IPS-15b (cell line): Measurements from ENCODE around the gene FNIP1.
"Not testable (repeated sequence)": the region's sequence is repeated elsewhere in the genome, so short reads cannot be mapped to it uniquely, and the experiment has no call there.

Experiments used
- H3K27me3 ChIP-seq: one replicate; pipeline ENCODE4 v1.6.1; 2013; ENCODE audit warnings: low read length; ENCODE audit not compliant: control insufficient read depth, insufficient read depth
- H3K36me3 ChIP-seq: one replicate; pipeline ENCODE4 v1.6.1; 2013; ENCODE audit warnings: low read length; ENCODE audit not compliant: control insufficient read depth, insufficient read depth
- H3K4me1 ChIP-seq: one replicate; pipeline ENCODE4 v1.6.1; 2013; ENCODE audit warnings: mild to moderate bottlenecking, low read length; ENCODE audit not compliant: control insufficient read depth, insufficient read depth
- H3K4me3 ChIP-seq: one replicate; pipeline ENCODE4 v1.5.1; 2013; ENCODE audit warnings: low read depth, low read length
- H3K9ac ChIP-seq: one replicate; pipeline ENCODE4 v1.6.1; 2013; ENCODE audit warnings: low read depth, mild to moderate bottlenecking, low read length
- H3K9me3 ChIP-seq: one replicate; pipeline ENCODE4 v1.6.1; 2013; ENCODE audit warnings: mild to moderate bottlenecking, low read length; ENCODE audit not compliant: control insufficient read depth, insufficient read depth

Gene FNIP1

GRCh38 chr5:131783874-131784273 is 12.9 kb downstream of the FNIP1 start:
- H3K4me3 ChIP-seq: no peak overlapping the region
- H3K4me1 ChIP-seq: no peaks in the 10 kb centered on the region
- H3K9ac ChIP-seq: no peak overlapping the region
- no peaks in the 10 kb centered on the region for H3K9me3 ChIP-seq
- H3K27me3 ChIP-seq: no peaks in the 10 kb centered on the region
- no peaks in the 10 kb centered on the region for H3K36me3 ChIP-seq

GRCh38 chr5:131783357-131783756 is 13.5 kb downstream of the FNIP1 start:
- H3K27me3 ChIP-seq: no peaks in the 10 kb centered on the region
- no peak overlapping the region for H3K9ac ChIP-seq
- H3K4me3 ChIP-seq: no peak overlapping the region
- H3K36me3 ChIP-seq: no peaks in the 10 kb centered on the region
- no peaks in the 10 kb centered on the region for H3K9me3 ChIP-seq
- H3K4me1 ChIP-seq: no peaks in the 10 kb centered on the region

GRCh38 chr5:131782717-131783116 is 14.1 kb downstream of the FNIP1 start:
- Histone ChIP-seq H3K4me3 (no peak overlapping the region), H3K4me1 (no peaks in the 10 kb centered on the region)

GRCh38 chr5:131778141-131778540 is 18.7 kb downstream of the FNIP1 start:
- H3K9ac ChIP-seq, H3K36me3 ChIP-seq, H3K4me1 ChIP-seq, H3K4me3 ChIP-seq, H3K9me3 ChIP-seq, H3K27me3 ChIP-seq: not testable (repeated sequence)

More at GRCh38 chr5:131782717-131783116, 14.1 kb downstream of the FNIP1 start:
- H3K9ac ChIP-seq: no peak overlapping the region
- no peaks in the 10 kb centered on the region for H3K36me3 ChIP-seq
- H3K27me3 ChIP-seq: no peaks in the 10 kb centered on the region
- no peaks in the 10 kb centered on the region for H3K9me3 ChIP-seq

GRCh38 chr5:131776450-131776849 is 20.4 kb downstream of the FNIP1 start:
- no peak overlapping the region for H3K4me3 ChIP-seq
- H3K27me3 ChIP-seq: no peaks in the 10 kb centered on the region
- no peaks in the 10 kb centered on the region for H3K4me1 ChIP-seq
- no peaks in the 10 kb centered on the region for H3K36me3 ChIP-seq
- H3K9ac ChIP-seq: no peak overlapping the region
- H3K9me3 ChIP-seq: no peaks in the 10 kb centered on the region

GRCh38 chr5:131774652-131775367 is 22.0 kb downstream of the FNIP1 start:
- Histone ChIP-seq H3K4me3 (no peak overlapping the region), H3K27me3 (no peaks in the 10 kb centered on the region), H3K36me3 (no peaks in the 10 kb centered on the region), H3K9me3 (no peaks in the 10 kb centered on the region), H3K4me1 (no peaks in the 10 kb centered on the region), H3K9ac (no peak overlapping the region)

GRCh38 chr5:131773805-131774204 is 23.0 kb downstream of the FNIP1 start:
- H3K4me1 ChIP-seq: no peaks in the 10 kb centered on the region
- H3K27me3 ChIP-seq: no peaks in the 10 kb centered on the region
- H3K36me3 ChIP-seq: no peaks in the 10 kb centered on the region
- no peaks in the 10 kb centered on the region for H3K9me3 ChIP-seq
- no peak overlapping the region for H3K4me3 ChIP-seq
- no peak overlapping the region for H3K9ac ChIP-seq

GRCh38 chr5:131771692-131772091 is 25.1 kb downstream of the FNIP1 start:
- Histone ChIP-seq H3K4me1 (no peaks in the 10 kb centered on the region), H3K36me3 (no peaks in the 10 kb centered on the region), H3K9me3 (no peaks in the 10 kb centered on the region), H3K9ac (no peak overlapping the region), H3K4me3 (no peak overlapping the region), H3K27me3 (no peaks in the 10 kb centered on the region)

- no peak overlapping the region for H3K4me3 ChIP-seq
- no peaks in the 10 kb centered on the region for H3K36me3 ChIP-seq
- no peaks in the 10 kb centered on the region for H3K9me3 ChIP-seq
- H3K9ac ChIP-seq: no peak overlapping the region
- H3K27me3 ChIP-seq: no peaks in the 10 kb centered on the region
- no peaks in the 10 kb centered on the region for H3K4me1 ChIP-seq
These were observed 26.9 kb downstream of the FNIP1 start for GRCh38 chr5:131769961-131770360.

- H3K4me1 ChIP-seq: no peaks in the 10 kb centered on the region
- no peaks in the 10 kb centered on the region for H3K27me3 ChIP-seq
- H3K36me3 ChIP-seq: no peaks in the 10 kb centered on the region
- H3K4me3 ChIP-seq: no peak overlapping the region
- no peak overlapping the region for H3K9ac ChIP-seq
- no peaks in the 10 kb centered on the region for H3K9me3 ChIP-seq
These were observed 27.5 kb downstream of the FNIP1 start for GRCh38 chr5:131769336-131769735.

GRCh38 chr5:131767891-131768290 is 28.9 kb downstream of the FNIP1 start:
- H3K9ac ChIP-seq: no peak overlapping the region
- H3K9me3 ChIP-seq: no peaks in the 10 kb centered on the region
- no peaks in the 10 kb centered on the region for H3K27me3 ChIP-seq
- no peaks in the 10 kb centered on the region for H3K4me1 ChIP-seq
- peaks cover 4% of the 10 kb centered on the region for H3K36me3 ChIP-seq
- no peak overlapping the region for H3K4me3 ChIP-seq

- Histone ChIP-seq H3K9ac (no peak overlapping the region), H3K36me3 (peaks cover 4% of the 10 kb centered on the region), H3K4me1 (no peaks in the 10 kb centered on the region), H3K9me3 (no peaks in the 10 kb centered on the region), H3K4me3 (no peak overlapping the region), H3K27me3 (no peaks in the 10 kb centered on the region)
These were observed 30.1 kb downstream of the FNIP1 start for GRCh38 chr5:131766689-131767088.
